ENCODE measurements around the gene GBF1.
"Not testable (repeated sequence)": the region's sequence is repeated elsewhere in the genome, so short reads cannot be mapped to it uniquely, and the experiment has no call there.

GBF1 gene, protein sequence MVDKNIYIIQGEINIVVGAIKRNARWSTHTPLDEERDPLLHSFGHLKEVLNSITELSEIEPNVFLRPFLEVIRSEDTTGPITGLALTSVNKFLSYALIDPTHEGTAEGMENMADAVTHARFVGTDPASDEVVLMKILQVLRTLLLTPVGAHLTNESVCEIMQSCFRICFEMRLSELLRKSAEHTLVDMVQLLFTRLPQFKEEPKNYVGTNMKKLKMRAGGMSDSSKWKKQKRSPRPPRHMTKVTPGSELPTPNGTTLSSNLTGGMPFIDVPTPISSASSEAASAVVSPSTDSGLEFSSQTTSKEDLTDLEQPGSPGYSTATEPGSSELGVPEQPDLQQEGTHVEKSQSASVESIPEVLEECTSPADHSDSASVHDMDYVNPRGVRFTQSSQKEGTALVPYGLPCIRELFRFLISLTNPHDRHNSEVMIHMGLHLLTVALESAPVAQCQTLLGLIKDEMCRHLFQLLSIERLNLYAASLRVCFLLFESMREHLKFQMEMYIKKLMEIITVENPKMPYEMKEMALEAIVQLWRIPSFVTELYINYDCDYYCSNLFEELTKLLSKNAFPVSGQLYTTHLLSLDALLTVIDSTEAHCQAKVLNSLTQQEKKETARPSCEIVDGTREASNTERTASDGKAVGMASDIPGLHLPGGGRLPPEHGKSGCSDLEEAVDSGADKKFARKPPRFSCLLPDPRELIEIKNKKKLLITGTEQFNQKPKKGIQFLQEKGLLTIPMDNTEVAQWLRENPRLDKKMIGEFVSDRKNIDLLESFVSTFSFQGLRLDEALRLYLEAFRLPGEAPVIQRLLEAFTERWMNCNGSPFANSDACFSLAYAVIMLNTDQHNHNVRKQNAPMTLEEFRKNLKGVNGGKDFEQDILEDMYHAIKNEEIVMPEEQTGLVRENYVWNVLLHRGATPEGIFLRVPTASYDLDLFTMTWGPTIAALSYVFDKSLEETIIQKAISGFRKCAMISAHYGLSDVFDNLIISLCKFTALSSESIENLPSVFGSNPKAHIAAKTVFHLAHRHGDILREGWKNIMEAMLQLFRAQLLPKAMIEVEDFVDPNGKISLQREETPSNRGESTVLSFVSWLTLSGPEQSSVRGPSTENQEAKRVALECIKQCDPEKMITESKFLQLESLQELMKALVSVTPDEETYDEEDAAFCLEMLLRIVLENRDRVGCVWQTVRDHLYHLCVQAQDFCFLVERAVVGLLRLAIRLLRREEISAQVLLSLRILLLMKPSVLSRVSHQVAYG (N-terminal part only)

DNA sequence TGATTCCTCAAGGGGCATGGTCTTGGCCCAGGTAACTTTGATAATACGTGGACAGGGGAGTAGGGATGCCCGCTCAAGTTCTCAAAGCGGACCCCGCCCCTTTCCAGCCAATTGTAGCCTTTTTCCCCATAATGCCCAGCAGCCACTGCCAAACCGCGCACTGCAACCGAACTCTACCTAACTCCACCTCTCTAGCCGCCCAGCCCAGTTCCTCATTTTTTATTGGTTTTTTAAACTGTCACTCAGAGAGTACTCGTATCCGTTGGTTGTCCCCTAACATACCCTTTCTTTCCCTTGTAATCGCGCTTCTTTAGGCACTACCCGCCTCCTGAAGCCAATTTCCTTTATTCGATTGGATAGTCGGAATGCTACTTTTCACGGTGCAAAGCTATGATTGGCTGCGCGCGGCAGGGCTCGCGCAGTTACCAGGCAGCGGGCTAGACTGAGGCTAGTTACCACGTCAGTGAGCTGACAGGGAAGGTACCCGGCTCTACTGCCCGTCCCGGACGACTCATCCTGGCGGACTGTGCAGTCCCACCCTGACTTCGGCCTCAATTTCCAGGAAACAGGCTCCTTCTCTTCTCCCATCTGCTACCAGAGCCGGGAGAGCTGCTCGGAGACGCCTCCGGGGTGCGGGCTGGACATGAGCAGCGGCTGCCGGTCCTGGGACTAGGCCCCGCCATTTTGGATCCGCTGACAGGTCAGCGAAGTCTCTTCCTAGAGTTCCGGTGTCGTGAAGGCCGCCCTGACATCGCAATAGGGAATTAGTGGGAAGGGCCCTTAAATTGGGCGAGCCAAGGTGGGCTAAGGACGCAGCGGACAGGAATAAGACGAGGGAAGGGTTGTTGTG, at the start of gene GBF1:
TSS of gene GBF1 (plus strand) at position 451 of the 850 bp plus-strand sequence. CDS start 13,407 bp downstream, outside the sequence.
- DNase-seq = peak; percentile 100

DNA sequence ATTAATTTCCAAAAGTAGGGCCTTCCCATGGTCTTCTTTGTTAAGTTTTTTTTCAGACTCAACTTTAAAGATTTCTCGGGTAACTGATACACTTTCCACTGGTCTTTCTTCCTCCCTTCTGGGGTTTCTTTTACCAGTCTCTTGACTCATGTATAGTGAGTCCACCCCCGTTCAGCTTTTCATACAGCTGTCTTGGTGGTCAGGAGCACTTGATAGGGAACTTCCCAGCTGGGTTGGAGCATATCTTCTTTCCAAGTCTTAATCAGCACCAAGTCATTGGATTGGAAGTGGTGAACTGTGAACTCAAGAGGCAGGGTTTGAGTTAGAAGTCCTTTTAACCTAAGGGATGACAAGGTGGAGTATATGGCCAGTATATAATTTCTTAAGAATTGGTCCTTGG, 48.4 kb upstream of the GBF1 start:
- peak; percentile 50 for DNase-seq

DNA sequence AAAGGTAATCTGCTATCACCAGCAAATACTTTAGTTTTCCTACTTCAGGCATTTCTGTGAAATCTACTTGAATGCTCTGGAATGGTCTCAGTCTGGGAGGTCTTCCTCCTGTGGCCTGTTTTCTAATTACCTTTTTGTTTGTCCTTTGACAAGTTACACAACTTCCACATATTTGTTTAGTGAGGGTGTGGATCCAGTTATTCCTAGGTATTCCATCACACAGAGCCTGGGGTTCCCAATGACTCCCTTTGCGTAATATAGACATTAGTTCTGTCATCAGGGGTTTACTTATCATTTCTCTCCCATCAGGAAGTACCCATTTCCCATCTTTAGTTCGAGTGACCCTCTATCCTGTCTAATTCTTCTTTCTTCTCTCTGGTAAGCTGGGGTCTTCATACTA, 47.3 kb upstream of the GBF1 start:
- no peak for DNase-seq

DNA sequence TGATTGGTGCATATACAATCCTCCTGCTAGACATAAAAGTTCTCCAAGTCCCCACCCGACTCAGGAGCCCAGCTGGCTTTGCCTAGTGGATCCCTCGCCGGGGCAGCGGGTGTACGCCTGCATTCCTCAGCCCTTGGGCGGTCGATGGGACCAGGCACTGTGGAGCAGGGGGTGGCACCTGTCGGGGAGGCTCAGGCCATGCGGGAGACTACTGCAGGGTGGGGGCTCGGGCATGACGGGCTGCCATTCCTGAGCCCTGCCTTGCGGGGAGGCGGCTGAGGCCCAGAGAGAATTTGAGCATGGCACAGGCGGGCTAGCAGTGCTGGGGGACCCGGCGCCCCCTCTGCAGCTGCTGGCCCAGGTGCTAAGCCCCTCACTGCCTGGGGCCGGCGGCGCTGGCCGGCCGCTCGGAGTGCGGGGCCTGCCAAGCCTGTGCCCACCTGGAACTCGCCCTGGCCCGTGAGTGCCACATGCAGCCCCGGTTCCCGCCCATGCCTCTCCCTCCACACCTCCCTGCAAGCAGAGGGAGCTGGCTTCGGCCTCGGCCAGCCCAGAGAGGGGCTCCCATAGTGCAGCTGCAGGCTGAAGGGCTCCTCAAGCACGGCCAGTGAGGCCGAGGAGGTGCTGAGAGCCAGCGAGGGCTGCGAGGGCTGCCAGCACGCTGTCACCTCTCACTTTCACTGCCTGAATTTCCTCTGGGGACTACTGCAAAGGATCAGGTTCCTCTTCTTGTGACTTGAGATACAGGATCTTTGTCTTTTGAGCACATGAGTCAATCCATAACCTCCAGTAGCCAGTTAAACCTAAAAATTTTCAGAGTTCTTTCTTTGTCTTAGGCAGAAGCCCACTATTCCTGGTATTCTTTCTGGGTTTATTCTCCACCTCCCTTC, 44.3 kb upstream of the GBF1 start:
- peak; percentile 59 for DNase-seq

DNA sequence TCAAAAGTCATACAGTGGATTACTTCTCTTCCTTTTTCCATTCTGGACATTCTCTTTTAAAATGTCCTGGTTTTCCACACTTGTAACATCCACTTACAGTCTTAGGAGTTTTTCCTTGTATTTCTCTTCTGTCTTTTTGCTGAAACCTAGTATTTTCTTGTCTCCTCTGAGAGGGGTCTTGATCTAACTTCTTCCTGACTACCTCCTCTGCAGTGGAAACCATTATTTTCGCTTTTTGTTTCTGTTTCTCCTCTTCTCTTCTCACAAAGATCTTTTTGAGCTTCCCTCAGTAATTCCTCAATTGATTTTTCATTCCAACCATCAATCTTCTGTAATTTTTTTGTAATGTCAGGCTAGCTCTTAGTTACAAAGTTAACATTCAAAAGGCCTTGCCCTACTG, 42.9 kb upstream of the GBF1 start:
- DNase-seq = peak; percentile 26

DNA sequence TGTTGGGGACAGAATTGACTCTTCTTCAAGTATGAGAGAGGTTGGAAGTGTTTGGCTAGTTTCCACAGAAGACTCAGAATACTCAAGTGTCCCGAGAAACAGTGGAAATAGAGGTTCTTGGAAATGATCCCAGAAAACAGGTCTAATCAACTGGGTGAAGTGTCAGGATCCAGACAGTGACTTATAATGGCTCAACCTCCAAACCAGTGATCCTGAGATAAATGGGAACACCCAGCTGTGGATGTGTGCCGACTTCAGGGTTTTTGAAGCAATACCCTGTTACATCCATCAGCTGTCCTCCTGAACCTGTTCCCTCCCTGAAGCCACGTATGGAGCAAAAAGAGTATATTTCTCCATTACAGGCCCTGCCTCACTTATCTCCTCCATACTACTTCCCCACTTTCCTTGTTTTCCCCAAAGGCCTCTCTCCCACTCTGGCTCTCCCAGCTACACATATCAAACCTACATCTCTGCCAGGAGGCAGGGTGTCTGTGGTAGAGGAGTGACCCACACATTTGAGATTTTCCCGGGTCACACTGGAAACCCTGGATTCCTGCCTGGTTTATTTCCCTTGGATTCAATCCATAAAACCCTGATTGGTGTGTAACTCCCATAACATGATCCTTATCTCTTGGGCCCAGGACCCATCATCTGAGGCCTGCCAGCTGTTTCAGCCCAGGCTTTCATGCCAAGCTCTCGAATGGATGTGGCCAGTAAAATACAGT, 36.9 kb upstream of the GBF1 start:
- no peak for DNase-seq

DNA sequence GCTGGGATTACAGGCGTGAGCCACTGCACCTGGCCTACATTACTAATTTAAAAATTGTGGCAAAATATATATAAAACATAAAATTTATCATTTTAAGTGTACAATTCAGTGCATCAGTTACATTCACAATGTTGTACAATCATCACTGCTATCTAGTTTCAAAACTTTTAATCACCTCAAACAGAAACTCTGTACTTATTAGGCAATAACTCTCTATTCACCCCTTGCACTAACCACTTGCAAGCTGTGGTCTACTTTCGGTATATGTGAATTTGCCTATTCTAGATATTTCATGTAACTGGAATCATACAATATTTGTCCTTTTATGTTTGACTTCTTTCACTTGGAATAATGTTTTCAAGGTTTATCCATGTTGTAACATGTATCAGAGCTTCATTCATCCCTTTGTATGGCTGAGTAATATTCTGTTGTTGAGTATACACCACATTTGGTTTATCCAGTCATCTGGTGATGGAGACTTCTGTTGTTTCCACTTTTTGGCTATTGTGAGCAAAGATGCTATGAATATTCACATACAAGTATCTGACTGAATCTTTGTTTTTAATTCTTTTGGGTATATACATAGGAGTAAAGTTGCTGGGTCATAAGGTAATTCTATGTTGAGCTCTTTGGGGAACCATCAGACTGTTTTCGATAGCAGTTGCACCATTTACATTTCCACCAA, 33.6 kb upstream of the GBF1 start:
- DNase-seq = no peak

DNA sequence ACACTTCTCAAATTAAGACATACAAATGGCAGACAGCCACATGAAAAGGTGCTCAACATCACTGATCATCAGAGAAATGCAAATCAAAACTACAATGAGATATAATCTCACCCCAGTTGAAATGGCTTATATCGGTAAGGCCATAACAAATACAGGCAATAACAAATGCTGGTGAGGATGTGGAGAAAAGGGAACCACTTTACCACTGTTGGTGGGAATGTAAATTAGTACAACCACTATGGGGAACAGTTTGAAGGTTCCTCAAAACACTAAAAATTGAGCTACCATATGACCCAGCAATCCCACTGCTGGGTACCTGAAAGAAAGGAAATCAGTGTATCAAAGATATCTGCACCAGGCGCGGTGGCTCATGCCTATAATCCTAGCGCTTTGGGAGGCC, 31.7 kb upstream of the GBF1 start:
- DNase-seq = not testable (repeated sequence)

DNA sequence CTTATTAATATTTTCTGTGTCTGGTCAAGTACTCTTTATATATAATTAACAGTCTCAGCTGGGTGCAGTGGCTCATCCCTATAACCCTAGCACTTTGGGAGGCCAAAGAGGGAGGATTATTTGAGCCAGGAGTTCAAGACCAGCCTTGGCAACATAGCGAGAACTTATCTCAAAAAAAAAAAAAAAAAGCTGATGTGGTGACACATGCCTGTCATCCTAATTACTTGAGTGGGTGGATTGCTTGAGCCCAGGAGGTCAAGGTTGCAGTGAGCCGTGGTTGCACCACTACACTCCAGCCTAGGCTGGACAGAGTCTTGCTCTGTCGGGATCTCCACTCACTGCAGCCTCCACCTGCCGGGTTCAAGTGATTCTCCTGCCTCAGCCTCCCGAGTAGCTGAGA, 26.0 kb upstream of the GBF1 start:
- no peak for DNase-seq

DNA sequence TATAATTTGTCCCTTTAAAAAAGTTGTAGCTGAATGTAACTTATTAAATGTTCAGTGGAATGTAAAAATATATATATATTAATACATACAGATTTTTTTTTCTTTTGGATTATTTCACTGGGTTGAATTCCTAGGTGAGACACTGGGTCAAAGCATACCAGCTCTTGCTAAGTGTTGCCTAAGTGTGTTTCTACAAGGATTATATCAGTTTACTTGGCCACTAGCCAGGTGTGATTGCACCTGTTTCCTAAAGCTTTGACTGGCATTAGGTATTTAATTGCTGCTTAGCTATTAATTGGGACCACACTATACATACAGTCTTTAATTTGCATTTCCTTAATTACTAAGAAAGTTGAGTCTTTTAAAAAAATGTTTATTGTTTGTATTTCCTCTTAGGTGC, 24.7 kb upstream of the GBF1 start:
- no peak for DNase-seq

DNA sequence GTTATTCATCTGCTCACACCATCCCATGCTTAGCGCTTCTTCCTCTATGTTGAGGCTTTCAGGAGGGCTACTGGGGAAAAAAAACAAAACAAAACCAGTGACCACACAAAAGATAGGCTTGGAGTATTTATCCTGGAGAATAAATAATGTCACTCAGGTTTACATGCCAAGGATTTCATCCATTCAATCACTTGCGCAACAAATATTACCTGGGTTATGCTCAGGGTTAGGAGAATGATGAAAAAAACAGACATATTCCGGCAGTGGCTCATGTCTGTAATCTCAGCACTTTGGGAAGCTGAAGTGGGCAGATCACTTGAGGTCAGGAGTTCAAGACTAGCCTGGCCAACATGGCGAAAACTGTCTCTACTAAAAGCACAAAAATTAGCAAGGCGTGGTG, 22.5 kb upstream of the GBF1 start:
- no peak for DNase-seq

DNA sequence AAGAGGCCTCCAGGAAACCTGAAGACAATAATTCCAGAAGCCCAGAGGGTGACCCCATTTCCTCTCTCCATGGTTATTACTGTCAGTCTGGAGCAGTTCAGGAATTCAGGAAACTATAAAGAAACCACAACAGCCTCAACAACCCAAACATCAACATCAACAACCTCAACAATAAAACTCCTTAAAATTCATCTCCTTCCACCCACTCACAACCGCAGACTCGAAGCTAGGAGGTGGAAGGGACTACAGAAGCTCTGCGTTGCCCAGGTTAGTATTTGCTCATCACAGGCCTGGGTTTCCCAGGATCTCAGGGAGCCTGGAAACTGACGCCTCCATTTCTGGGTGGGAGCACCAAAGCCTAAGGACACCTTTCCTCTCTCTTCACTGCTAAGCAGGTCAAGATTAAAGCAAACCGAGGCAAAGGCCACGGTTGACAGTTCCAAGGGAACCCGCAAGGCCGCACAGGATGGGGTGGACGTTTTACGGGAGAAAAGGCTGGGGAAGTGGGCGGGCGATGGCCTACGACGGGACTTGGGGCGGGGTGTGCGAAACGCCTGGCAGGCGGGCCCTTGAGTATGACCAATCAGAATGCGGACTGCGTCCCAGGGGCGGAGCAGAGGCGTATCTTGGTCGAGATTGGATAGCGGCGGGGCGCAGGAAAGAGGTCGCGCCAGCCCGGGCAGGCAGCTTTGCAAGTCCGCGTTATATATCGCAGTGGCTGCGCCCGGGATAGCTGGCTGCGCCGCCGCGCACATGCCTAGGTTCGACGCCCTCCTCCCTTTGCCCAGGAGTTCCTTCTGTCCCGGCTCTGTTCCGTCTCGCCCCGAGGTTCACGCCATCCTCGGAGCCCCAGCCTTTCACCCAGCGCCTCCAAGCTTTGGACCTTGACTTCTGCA, 19.4 kb upstream of the GBF1 start, which contains the start of gene ELOVL3:
TSS of gene ELOVL3 (plus strand) at position 654 of the 896 bp plus-strand sequence. CDS start 250 bp downstream, outside the sequence.
- DNase-seq = peak; percentile 89

DNA sequence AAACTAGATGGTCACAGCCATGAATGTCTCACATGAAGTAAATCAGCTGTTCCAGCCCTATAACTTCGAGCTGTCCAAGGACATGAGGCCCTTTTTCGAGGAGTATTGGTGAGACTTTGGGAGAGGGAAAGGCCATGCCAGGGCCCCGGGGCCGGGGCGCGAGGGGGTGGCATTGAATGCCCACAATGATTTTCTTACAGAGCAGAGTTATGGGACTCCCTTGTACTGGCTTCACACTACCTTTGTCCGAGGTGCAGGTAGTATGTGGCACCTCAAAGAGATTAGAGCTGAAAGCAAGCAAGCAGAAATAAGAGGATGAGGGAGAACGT, 18.8 kb upstream of the GBF1 start:
- DNase-seq = no peak

DNA sequence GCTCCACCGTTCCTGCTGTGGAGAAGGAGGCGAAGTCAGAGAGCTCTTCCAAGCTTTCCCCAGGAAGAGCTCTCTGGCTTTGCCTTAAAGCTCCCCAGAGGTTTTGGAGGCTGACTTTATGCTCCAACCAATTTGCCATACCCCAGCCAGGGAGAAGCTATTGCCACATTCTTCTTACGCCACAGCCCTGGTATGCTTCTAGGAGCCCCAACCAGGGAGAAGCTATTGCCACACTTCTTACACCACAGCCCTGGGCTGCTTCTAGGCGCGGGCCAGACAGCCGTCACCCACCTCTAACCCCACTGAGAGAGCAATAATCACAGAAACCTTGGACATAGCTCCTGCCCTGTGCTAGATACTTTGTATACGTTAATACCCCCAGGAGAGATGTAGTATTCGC, 18.3 kb upstream of the GBF1 start:
- DNase-seq = peak; percentile 84

DNA sequence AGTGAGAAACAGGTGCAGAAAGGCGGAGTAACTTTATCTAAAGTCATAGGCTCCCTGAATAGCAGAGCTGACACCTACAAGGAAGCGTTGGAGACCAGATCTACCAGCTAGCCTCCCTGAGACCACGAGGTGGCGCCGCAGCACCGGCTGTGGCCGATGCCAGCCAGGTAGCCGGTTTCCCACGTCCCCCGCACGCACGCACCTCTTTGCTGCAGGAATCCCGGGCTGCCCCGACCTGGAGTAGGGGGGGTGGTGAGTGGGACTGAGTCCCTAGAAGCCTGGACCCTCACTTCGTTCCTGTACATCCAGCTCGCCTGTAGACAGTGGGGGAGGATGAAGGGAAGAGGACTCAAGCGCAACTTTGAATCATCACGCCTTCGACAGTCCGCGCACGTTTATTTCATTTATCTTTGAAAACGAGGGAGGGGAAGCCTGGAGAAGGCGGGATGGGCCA, 15.5 kb upstream of the GBF1 start:
- DNase-seq = peak; percentile 83

DNA sequence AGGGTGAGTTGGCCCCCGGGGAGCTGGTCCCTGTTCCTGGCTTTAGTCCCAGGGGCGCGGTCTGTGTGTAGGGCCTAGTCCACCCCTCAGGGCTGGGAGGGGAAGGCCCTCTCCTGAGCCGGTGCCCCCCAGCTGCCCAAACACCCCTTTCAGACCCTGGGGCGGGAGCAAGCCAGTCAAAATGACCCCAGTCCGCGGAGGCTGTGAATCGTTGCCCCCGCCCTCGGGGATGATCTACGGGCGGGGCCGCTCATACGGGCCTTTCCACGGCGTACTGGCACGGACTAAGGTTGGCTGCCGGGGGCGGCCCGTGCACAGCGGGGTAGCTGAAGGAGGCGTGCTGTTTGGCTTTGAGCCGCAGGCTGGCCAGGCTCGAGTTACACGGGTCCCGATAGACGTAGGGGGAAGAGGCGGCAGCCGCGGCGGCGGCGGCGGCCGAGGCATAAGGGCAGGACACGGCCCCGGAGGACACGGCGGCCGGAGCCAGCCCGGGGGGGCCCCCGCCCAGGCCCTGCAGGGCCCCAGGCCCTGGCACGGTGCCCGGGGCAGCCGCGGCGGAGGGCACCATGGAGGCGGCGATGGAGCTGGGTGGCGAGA, 15.0 kb upstream of the GBF1 start:
- peak; percentile 15 for DNase-seq

DNA sequence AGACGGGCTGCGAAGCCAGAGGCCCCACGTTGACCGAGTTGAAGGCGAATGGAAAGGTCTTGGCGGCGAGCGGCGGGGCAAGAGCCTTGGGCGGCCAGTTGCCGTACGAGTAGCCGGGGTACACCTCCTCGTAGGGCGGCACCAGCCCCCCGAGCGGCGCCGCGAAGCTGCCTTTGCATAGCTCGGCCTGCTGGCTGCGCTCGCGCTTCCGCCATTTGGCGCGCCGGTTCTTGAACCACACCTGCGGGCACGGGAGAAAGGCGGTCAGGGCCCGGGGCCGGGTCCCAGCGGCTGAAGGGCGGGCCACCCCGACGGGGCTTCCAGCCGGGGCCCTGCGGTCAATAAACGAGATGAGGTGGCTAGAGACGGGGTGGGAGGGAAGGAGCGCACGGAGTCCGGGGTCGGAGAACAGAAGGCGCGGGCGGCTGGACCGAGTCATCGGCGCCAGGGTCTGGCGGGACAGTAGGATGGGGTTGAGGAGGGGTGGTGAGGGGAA, 14.4 kb upstream of the GBF1 start:
- DNase-seq = peak; percentile 21
